ENCODE measurements around the gene IST1.
A peak's percentile ranks its signal among the peaks of the same experiment; 100 is the strongest.

Gene IST1

DNA sequence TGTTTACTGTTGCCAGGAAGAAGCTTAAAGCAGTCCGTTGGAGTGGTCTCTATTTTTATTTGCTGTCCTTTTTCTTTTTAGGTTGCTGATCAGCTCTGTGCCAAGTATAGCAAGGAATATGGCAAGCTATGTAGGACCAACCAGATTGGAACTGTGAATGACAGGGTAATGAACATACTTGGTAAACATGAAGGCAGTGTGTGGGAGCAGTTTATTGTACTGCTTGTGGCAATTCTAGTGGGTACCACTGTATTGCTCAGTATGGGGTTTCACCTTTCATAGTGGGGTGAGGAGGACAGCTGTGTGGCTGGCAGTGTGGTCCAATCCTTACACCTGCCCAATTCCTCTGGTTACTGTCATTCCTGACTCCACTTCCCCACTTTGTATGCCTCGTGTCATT, 25.3 kb downstream of the IST1 start:
- no peak for DNase-seq

DNA sequence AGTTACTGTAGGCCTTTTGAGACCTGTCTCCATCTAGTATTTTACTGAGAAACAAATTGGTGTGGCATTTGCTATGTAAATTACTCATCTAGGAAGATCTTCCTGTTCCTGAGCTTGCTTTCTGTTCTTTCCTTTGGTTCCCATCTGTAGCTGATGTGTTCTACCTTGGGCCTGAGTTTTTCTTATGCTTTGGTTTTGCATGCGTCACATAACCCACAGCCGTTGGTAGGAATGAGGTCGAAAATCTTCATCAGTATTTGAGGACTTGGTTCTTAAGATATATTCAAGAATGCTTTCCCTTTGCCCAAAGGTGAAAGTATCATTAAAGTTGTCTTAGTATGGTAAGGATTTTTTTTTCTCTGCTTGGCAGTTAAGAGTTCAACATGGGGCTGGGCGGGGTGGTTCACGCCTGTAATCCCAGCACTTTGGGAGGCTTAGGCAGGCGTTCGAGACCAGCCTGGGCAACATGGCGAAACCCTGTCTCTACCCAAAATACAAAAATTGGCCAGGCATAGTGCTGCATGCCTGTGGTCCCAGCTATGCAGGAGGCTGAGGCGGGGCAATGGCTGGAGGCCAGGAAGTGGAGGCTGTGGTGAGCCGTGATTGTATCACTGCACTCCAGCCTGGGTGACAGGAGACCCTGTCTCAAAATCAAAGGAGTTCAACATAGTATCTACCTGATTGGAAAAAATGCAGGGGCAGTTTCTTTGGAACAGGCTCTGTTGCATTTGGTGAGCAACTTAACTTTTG, 28.8 kb downstream of the IST1 start:
- no peak for DNase-seq

DNA sequence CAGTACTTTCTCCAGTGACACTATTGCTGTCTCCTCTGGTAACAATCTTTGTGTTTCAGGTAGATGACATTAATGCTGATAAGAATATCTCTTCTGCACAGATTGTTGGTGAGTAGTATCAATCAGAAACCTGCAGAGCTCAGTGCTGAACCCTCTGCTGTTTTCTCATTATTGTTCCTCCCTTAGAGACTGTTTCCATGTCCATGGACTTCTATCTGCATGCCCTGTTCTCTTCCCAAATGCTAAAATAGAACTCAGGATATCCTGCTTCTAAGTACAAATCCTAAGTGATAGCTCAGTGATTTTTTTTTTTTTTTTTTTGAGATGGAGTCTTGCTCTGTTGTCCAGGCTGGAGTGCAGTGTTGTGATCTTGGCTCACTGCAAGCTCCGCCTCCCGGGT, 29.4 kb downstream of the IST1 start:
- DNase-seq = no peak

DNA sequence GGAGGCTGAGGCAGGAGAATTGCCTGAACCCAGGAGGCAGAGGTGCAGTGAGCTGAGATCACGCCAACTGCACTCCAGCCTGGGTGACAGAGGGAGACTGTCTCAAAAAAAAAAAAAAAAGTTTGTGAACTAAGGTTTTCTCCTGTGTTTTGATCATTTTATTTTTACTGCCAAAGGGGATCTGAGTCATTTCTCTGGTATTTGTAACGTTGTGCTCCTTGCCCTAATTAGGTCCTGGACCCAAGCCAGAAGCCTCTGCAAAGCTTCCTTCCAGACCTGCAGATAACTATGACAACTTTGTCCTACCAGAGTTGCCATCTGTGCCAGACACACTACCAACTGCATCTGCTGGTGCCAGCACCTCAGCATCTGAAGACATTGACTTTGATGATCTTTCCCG, 32.1 kb downstream of the IST1 start:
- DNase-seq = no peak

DNA sequence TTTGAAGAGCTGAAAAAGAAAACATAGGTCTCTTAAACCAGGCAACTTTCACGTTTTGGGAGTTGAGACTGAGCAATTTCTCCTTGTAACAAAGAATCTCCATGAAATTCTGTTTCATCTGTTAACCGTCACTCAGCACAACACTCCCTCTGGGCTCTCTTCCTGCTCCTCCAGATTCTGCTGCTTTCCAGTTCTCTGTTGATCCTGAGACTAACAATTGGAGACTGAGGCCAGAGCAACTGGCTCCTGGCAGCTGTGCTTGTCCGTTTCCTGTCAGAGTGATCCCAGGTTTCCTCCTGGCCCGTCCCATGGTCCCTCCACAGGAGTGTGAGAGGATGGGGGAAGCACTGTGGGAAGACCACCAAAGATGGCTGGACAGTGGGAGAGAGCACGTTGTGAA, 32.5 kb downstream of the IST1 start:
- no peak for DNase-seq

DNA sequence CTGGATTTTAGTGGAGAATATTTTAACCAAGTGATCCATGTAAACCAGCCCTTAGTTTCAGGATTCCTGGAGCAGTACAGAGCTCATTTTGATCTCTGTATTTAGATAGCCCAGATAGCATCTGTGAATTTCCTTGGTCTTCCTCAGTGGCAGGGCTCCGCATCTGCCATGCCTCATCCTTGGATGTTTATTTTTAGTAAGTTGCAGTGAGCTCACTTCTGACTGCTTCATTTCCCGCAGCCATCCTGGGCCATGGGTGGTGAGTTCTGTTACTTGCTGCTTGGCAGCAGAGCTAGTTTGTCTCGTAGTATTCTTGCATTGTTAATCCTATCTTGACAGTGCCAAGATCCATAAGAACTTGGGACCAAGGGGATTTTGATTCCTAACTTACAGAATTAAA, 33.7 kb downstream of the IST1 start:
- no peak for DNase-seq

DNA sequence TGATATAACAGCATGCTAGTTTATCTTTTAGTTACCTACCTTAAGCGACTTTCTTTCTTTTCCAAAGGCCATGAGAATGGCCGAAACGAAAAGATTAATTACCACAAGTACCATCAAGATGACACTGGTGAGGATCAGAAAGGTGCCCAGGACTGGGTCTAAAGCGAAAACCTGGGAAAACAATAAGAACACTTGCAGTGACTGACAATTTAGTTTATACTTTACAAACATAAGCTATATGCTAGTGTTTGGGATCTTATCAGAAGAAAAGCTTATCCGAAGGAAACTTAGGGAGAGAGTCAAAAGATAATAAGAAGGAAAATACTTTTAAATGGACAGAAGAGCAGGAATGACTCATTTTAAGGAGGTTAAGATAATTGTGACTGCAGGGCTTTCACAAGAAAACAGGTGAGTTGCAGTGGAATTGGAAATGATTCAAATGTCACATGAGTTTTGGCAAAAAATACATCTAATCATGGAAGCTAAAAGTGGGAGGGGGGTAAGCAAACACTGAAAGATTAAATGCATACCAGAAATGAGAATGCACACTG, 34.8 kb downstream of the IST1 start:
- DNase-seq = no peak

DNA sequence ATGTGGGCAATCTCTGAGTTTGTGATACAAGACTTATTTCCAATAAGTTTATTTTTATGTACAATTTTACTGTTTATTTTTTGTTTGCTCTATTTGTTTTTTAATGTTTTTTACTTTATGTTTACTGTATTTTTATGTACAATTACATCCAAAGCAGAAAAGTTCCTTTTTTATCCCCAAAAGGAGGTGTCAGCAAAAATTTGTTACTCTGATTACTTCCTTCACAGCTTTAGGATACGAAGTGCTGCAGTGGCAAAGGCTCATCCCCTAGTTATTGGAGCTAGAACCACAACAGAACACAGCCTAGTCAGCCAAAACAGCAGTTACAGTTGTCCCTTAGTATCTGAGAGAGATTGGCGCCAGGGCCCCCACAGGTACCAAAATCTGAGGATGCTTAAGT, 35.7 kb downstream of the IST1 start:
- no peak for DNase-seq

DNA sequence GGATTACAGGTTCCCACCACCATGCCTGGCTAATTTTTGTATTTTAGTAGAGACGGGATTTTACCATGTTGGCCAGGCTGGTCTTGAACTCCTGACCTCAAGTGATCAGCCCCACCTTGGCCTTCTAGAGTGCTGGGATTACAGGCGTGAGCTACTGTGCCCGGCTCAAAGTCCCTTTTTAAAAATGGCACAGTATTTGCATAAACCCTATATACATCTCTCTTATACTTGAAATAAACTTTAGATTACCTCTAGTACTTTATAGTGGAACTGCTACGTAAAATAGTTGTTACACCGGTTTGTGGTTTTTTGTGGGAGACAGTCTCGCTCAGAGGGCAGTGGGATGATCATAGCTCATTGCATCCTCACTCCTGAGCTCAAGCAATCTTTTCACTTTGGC, 36.3 kb downstream of the IST1 start:
- DNase-seq = no peak

DNA sequence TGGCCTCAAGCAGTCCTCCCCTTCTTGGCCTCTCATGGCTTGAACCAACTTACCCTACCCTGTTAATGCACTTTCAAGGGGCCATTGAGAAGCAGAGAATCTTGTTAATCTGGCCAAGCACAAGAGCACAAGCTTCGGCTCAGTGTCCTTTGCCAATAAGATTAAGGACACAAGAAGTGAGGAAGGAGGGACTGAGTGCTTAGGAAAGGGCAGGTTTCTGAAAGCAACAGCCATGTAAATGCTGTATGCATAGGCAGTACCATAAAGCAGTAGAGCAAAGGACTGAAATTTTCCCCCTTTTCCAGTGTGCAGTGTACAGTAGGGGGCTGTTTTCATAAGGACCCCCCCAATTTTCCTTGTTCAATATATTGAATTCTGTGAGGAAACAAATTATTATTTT, 37.7 kb downstream of the IST1 start:
- no peak for DNase-seq

DNA sequence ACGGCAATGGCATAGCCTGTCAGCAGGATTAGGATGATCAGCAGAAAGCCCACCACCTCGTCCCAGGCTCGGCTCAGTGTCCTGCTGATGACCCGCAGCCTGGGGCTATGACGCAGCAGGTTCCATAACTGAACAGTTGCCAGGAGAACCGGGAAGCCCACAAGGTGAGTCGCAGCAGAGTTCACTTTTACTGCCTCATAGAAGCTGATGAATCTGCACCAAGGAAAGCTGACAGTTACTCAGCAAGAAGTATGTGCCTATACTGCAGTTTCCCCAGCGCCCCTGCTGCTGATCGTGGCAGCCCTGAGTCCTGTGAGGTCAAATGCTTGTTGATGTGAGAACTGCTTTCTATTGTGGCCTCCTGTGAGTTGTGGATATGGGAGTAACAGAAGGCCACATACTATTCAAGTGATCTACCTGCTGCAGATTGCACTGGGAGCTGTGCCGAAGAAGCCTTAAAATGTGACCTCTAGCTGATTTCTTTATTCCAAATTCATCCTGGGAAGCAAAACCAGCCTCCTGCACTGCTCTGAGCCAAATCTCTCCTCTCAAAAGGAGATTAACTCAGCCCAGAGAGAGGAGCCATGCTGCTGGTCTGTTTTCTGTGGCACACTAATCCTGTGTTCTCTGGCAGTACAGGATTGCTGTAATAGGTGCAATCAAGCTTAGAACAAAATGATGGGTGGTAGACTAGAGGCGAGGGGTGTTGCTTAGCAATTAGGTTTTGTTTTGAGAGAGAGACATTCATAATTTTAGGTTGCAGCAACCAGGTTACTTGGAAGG, 38.8 kb downstream of the IST1 start:
- no peak for DNase-seq

DNA sequence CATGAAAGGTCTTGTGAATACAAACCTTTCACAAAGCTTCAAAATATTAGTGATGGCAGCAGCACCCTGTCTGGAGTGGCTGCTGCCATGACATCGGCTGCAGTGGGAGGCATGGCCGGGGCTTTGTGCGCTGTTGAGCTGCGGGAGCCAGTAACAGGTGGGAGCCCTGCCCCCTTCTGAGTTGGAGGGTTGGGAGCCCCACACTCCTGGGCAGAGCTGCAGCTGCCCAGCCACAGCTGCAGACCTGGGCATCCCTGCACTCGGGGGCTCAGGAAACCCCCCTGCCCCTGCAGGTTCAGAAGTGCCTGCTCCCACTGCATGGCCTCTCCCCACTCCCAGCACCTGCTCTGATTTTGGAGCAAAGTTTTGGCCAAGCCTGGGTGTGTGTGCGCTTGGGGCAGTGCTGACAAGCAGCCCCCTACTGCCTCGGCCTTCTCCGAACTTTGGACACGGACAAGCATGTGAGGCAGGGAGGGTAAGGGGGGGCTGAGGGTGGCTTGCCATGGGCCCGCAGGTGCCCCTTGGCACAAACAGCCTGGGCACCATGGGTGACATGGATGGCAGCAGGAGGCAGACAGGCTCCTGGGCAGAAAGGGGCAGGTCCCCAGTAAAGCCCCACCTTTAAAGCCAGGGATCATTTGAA, 42.7 kb downstream of the IST1 start:
- DNase-seq = no peak

DNA sequence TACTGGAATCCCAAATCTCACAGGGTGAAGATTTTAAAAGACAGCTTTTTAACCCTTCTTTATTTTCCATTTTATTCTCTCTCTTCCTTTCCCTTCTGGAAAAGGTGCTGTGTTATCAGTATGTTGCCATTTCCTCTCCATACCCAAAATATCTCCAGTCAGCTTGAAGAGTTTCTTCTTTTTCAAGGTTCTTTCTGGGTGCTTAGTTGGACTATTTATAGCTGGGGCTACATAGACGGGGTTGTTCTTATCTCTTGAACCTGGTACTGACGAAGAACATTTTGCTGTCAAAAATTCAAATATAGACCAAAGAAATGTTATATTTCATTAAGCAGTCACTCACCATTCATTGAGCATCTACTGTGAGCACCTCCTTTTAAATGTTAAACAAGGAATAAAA, 48.6 kb downstream of the IST1 start:
- no peak for DNase-seq

DNA sequence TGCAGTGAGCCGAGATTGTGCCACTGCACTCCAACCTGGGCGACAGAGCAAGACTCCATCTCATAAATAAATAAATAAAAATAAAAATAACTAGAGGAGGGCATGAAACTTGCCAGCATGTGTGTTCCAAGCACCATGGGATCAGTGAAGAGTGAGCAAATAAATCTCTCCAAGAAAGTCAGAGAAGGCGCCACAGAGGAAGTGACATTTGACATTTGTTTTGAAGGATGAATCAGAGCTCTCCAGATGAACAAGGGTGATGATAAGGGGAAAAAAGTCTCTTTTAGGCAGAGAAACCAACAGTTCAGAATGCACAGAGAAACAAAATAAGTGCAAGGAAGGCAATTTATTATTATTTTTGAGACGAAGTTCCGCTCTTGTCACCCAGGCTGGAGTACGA, 50.3 kb downstream of the IST1 start:
- no peak for DNase-seq

DNA sequence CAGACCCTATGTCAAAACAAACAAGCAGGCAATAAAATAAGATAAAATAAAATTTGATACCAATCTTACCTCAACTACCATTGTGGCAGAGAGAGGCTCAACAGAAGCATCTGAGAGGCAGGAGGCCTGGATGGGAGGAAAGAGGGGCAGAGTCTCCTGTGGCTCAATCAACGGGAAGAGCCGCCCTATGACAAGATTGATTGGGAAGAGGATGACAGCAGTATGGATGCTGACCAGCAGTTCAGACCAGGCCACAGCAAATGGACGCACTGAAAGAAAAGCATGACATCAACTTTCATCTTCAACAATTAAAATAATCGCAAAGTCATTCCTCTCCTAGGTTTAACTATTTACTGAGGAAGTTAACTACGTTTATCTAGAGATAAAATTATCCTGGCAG, 57.5 kb downstream of the IST1 start:
- DNase-seq = no peak

DNA sequence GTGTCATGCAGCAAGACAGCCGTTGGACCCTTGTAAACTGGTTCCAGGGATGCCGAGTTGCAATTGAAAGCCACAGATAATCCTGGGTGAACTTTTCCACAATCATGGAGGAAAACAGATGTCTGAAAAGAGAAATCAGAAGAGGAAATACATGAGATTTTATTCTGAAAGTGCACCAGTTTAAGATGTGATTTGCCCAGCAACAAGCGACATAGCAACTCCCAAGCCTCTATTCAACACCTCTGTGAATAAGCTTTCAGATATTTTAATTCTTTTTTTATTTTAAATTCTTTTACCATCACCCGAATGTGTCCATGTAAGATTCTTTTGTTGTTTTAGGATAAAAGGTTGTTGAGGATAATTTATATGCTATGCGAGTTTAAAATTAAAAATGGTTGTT, 58.8 kb downstream of the IST1 start:
- no peak for DNase-seq

DNA sequence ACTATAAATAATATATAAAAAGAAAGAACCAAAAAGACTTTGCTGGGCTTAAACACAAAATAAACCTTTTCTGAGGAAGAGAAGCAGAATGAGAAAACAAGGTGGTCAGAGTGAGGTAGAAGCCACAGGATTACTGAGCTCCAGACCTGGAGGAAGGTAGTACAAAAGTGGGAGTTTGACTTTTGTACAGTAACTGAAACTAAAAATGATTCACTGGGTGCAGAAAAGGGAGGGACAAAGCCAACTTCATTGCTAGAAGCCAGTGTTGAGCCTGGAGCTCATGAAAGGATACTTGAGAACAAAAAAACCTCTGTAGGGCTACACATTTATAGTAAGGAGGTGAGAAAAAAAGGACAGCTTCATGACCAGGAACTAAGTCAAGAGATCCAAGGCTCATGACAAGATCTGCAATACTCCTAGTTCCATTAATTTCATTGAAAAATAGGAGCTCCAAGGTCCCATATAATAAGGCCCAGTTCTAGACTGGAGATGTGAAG, 59.4 kb downstream of the IST1 start:
- no peak for DNase-seq

DNA sequence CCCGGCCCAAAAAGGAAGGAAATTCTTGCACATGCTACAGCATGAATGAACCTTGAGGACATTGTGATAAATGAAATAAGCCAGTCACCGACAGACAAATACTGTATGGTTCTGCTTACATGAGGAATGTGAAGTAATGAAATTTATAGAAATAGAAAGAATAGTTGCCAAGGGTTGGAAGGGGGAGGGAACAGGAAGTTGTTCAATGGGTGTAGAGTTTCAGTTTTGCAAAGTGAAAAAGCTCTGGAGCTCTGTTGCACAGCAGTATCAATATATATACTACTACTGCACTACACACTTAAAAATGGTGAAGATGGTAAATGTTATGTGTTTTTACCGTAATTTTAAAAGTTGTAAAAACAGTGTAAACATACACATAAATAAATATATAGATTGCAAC, 61.2 kb downstream of the IST1 start:
- peak; percentile 5 to 27 for DNase-seq

DNA sequence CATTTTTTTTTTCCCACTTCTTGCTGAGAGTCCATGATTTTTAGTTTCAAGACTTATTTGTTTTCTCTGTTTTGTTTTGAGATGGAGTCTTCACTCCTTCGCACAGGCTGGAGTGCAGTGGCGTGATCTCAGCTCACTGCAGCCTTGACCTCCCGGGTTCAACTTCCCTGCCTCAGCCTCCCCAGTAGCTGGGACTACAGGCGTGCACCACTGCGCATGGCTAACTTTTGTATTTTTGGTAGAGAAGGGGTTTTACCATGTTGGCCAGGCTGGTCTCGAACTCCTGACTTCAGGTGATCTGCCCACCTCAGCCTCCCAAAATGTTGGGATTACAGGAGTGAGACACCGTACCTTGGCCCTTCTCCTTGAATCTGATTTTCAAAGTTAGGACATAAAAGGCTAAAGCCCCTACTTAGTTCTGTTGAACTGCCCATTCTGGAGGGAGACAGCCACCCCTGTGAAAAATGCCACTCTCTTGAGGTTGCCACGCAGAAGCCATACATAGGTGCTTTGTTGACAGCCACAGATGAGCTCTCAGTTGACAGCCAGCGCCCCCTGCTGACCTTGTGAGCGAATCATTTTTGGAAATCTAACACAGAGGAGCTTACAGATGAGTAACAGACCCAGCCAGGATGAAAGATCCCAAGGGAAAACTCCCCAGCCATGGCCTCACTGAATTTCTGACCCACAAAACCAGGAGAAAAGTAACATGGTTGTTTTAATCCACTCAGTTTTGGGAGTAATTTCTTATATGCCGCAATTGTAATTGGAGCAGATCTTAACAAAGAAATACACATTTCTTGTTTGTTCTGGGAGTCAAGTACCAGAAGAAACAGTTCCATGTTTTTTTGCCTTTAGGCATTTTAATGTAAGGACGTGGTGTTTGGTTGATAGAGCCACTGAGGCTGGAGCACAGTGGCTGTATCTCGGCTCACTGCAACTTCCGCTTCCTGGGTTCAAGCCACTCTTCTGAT, 66.0 kb downstream of the IST1 start:
- peak; percentile 55 to 67 for DNase-seq

DNA sequence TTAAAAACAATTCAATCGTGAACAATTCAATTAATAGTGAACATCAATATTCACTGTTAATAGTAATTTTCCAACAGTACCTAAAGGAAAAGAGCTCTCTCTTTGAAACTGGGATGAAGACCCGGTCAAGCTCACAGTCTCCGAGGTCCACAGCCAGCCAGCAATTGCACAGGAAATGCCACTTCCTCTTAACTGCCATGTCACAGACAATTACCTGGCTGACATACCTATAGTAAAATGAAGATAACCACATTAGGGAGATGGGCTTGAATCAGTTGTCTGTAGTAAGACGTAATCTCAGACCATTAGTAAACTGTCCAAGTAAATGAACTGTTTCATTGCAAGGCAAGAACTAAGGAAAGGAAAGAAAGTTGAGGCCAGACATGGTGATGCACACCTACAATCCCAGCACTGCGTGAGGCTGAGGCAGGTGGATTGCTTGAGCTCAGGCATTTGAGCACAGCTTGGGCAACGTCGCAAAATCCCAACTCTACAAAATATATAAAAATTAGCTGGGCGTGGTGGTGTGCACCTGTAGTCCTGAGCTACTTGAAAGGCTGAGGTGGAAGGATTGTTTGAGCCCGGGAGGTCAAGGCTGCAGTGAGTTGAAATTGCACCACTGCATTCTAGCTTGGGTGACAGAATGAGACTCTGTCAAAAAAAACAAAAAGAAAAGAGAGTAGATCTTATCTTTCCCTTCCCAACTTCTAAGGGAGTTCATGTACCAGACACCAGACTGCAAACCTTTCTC, 68.0 kb downstream of the IST1 start:
- DNase-seq = no peak

DNA sequence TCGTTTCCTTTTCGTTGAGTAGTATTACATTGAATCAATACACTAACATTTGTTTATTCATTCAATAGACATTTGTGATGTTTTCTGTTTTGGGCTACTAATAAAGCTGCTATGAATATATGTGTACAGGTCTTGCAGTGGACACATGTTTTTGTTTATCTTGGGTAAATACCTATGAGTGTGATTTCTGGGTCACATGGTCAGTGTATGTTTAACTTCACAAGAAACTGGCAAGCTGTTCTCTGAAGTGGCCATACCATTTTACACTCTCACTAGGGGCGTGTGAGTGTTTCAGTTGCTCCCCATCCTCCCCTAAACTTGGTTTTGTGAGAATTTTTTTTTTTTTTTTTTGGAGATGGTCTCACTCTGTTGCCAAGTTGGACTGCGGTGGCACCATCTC, 69.9 kb downstream of the IST1 start:
- no peak for DNase-seq

DNA sequence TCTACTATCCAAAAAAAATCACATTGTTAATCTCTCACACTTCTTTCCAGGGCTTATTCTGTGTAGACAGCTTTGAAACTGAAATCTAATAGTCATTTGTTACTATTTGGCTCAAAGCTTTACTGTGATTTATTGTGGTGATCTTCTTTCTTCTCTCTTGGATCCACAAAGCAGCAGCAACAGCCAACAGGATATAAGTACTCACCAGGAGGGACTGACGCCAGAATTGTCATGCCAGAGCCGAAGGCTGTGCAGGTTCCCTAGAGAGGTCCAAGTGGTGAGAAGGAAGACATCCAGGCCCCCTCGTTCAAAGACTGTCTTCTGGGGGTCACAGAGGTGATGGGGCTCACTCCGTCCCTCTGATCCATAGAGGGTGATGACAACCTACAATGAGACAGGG, 71.6 kb downstream of the IST1 start:
- DNase-seq = no peak

Measured in AML-193 (cell line).